ENCODE results near the gene ATG16L1.

Gene ATG16L1

DNA sequence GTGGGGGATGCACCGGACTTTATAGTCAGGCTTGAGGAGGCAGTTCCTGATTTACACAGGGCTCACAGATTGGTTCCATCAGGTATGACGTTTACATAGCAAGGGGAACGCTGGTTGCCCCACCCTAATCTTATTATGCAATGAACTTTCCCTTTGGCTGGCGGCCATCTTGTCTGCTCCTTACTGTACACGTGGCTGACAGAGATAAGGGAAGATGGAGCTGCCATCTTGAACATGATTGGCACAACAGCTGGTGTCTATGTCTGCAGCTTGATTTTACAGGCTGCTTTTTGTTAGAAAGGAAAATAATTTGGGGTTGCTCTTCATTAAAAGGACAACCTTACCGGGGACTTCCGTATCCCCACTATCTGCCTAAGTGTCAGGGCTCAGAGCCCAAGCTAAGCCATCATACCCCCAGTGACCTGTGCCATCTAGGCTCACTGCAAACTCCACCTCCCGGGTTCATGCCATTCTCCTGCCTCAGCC is 33.5 kb upstream of the ATG16L1 start:
- no peak for DNase-seq (ENCODE audit: extremely low spot score)
- CTCF ChIA-PET: interaction anchor here (1.0 kb wide), 2 partner anchors 9 to 13 kb away, joined by 3 to 4 read pairs; no protein-coding TSS in a partner anchor
- TF ChIP-seq, protein P1, sequence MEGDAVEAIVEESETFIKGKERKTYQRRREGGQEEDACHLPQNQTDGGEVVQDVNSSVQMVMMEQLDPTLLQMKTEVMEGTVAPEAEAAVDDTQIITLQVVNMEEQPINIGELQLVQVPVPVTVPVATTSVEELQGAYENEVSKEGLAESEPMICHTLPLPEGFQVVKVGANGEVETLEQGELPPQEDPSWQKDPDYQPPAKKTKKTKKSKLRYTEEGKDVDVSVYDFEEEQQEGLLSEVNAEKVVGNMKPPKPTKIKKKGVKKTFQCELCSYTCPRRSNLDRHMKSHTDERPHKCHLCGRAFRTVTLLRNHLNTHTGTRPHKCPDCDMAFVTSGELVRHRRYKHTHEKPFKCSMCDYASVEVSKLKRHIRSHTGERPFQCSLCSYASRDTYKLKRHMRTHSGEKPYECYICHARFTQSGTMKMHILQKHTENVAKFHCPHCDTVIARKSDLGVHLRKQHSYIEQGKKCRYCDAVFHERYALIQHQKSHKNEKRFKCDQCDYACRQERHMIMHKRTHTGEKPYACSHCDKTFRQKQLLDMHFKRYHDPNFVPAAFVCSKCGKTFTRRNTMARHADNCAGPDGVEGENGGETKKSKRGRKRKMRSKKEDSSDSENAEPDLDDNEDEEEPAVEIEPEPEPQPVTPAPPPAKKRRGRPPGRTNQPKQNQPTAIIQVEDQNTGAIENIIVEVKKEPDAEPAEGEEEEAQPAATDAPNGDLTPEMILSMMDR (IDR thresholded peaks at IDR 0.05; ENCODE audit: control extremely low read depth, extremely low read depth, low read depth, missing control alignments): no peak
- POLR2A ChIA-PET: interaction anchor here (1.0 kb wide), 1 partner anchor 11 kb away, joined by 3 read pairs; no protein-coding TSS in a partner anchor

DNA sequence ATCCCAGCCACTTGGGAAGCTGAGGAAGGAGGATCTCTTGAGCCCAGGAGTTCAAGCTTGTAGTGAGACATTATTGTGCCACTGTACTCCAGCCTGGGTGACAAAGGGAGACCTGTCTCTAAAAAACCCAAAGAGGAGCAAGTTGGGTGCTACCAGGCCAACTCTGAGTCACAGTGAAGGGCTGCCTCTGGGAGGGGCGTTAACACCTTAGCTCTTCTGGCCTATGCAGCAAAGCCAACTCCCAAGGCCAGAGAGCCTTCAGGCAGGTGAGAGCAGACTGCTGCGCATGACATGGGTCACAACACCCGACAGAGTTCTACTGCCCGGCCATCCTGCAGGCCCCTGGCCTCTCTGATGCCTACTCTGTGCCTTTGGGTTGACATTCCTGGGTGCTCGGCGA is 32.6 kb upstream of the ATG16L1 start:
- ChIA-PET POLR2A (interaction anchor here (1.0 kb wide), 1 partner anchor 12 kb away, joined by 3 read pairs; no protein-coding TSS in a partner anchor), CTCF (interaction anchor here (1.0 kb wide), 2 partner anchors 10 to 12 kb away, joined by 3 to 4 read pairs; no protein-coding TSS in a partner anchor)
- no peak for DNase-seq (ENCODE audit: extremely low spot score)
- TF ChIP-seq, protein P1 (IDR thresholded peaks at IDR 0.05; ENCODE audit: control extremely low read depth, extremely low read depth, low read depth, missing control alignments): no peak

DNA sequence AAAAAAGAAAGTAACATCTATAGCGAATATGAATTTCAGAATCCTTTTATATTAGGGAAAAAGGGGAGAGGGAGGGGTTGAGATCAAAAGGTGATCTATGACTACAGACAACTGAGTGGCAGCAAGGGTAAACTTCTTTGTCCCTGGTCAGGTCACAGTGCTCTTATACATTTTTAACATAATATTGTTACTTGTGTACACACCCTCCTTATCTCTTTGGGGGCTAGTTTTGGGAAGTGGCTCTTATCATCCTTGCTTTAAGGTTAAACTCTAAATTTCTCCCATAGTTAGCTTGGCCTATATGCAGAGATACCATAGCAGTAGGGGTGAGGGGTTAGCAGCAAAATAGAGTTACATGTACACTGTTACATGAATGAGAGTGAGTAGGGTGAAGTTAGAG is 31.6 kb upstream of the ATG16L1 start:
- DNase-seq (ENCODE audit: extremely low spot score): no peak
- ChIA-PET CTCF (interaction anchor here (0.7 to 1.1 kb wide), 2 partner anchors 17 to 32 kb away, joined by 3 read pairs; partner anchors contain the start of gene ATG16L1), POLR2A (no interaction called here)
- TF ChIP-seq, protein P1 (IDR thresholded peaks at IDR 0.05; ENCODE audit: control extremely low read depth, extremely low read depth, low read depth, missing control alignments): no peak

- ChIA-PET CTCF (no interaction called here), POLR2A (no interaction called here)
- TF ChIP-seq, protein P1 (IDR thresholded peaks at IDR 0.05; ENCODE audit: control extremely low read depth, extremely low read depth, low read depth, missing control alignments): no peak
- DNase-seq (ENCODE audit: extremely low spot score): no peak
These were observed 30.0 kb upstream of the ATG16L1 start for GRCh38 chr2:233221378-233222063.

DNA sequence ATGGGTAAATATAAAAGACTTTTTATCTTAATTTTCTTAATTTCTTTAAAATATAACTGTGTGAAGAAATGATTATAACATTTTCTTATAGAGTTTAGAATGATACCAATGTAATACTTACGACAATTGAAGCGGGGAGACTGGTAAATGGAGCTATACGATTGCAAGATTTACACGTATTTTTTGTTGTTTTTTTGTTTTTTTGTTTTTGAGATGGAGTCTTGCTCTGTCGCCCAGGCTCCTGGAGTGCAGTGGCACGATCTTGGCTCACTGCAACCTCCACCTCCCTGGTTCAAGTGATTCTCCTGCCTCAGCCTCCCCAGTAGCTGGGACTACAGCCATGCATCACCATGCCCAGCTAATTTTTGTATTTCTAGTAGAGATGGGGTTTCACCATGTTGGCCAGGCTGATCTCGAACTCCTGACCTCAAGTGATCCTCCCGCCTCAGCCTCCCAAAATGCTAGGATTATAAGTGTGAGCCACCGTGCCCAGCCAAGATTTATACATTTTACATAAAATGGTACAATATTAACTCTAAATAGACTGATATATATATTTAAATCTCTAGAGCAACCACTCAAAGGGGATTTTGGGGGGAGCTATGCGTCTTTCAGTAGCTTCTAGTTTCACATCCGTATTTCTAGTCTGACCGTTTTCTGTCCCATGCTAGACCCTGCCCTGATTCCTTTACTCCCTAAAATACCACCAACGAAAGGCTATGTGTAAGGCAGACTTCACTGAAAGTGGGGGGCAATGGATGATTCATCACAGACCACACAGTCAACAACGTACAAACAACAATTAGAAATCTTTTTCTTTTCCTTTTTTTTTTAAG is 28.2 kb upstream of the ATG16L1 start:
- TF ChIP-seq, protein P1 (IDR thresholded peaks at IDR 0.05; ENCODE audit: control extremely low read depth, extremely low read depth, low read depth, missing control alignments): no peak
- peak; percentile 76 for DNase-seq (ENCODE audit: extremely low spot score)
- CTCF ChIA-PET: interaction anchor here (0.7 to 1.4 kb wide), 7 partner anchors 23 to 408 kb away, joined by 3 to 6 read pairs (median 3); partner anchors contain the start of gene ATG16L1
- POLR2A ChIA-PET: interaction anchor here (1.0 kb wide), 1 partner anchor 9 kb away, joined by 3 read pairs; no protein-coding TSS in a partner anchor
